GM12892 (cell line): ENCODE results near the gene ARL4A.

Experiments
- POLR2A ChIP-seq: IDR thresholded peaks from 2 replicates; pipeline ENCODE4 v1.6.1; 2011; ENCODE audit warnings: low read depth, low read length, control low read depth
- POLR2AphosphoS5 ChIP-seq: IDR thresholded peaks from 2 replicates; pipeline ENCODE4 v1.6.1; 2011; ENCODE audit warnings: low read depth, low read length, control low read depth
- TAF1 ChIP-seq: IDR thresholded peaks from 2 replicates; pipeline ENCODE4 v1.6.1; 2011; ENCODE audit warnings: low read depth, mild to moderate bottlenecking, control low read depth, low read length, borderline replicate concordance

GRCh38 chr7:12708314-12708713 lies 20.9 kb downstream of the ARL4A start:
- no peak for TF ChIP-seq POLR2A
- no peak for TF ChIP-seq TAF1
- TF ChIP-seq POLR2AphosphoS5: no peak
